ENCODE results near the gene INKA2. TPM values are rescaled to one million over a fixed set of nuclear protein-coding genes. Genes with fewer than 3 reads are reported as not detected.
"Not testable (repeated sequence)": the region's sequence is repeated elsewhere in the genome, so short reads cannot be mapped to it uniquely, and the experiment has no call there.

The INKA2 gene
- total RNA-seq, 4 donors from 2014 or later: 4.1 to 7.3 (median 5.2) TPM

- H3K4me3 ChIP-seq: no peak overlapping the region
- no peaks in the 10 kb centered on the region for H3K9me3 ChIP-seq
- no peaks in the 10 kb centered on the region for H3K27me3 ChIP-seq
- H3K27ac ChIP-seq: no peak overlapping the region
- WGBS: 91% methylated on average over 9 of the region's 9 CpGs
- no peak for TF ChIP-seq POLR2A (IDR thresholded peaks at IDR 0.05)
- TF ChIP-seq EP300 (IDR thresholded peaks at IDR 0.05): no peak
- TF ChIP-seq POLR2AphosphoS5 (IDR thresholded peaks at IDR 0.05): no peak
- TF ChIP-seq CTCF (IDR thresholded peaks at IDR 0.05): no peak
- no peak for DNase-seq (ENCODE audit: low spot score in 2 of 2)
- no peaks in the 10 kb centered on the region for H3K36me3 ChIP-seq
- no peaks in the 10 kb centered on the region for H3K4me1 ChIP-seq
These were observed 6.7 kb upstream of the INKA2 start for GRCh38 chr1:111745675-111746613.

- WGBS: 83% methylated on average over 3 of the region's 3 CpGs
- H3K36me3 ChIP-seq: no peaks in the 10 kb centered on the region
- H3K9me3 ChIP-seq: no peaks in the 10 kb centered on the region
- H3K27ac ChIP-seq: no peak overlapping the region
- peaks cover 14% of the 10 kb centered on the region for H3K4me1 ChIP-seq
- TF ChIP-seq POLR2A (IDR thresholded peaks at IDR 0.05) (no peak), CTCF (IDR thresholded peaks at IDR 0.05) (no peak), EP300 (IDR thresholded peaks at IDR 0.05) (no peak), POLR2AphosphoS5 (IDR thresholded peaks at IDR 0.05) (no peak)
- H3K4me3 ChIP-seq: no peak overlapping the region
- DNase-seq (ENCODE audit: low spot score in 2 of 2): no peak
- no peaks in the 10 kb centered on the region for H3K27me3 ChIP-seq
These were observed 4.5 kb upstream of the INKA2 start for GRCh38 chr1:111743679-111744101.

GRCh38 chr1:111742938-111743549 is 3.8 kb upstream of the INKA2 start:
- no peak overlapping the region for H3K4me3 ChIP-seq
- TF ChIP-seq EP300 (IDR thresholded peaks at IDR 0.05): no peak
- TF ChIP-seq CTCF (IDR thresholded peaks at IDR 0.05): no peak
- TF ChIP-seq POLR2AphosphoS5 (IDR thresholded peaks at IDR 0.05): no peak
- TF ChIP-seq POLR2A (IDR thresholded peaks at IDR 0.05): no peak
- no peaks in the 10 kb centered on the region for H3K27me3 ChIP-seq
- H3K4me1 ChIP-seq: peaks cover 20% of the 10 kb centered on the region
- H3K27ac ChIP-seq: no peak overlapping the region
- H3K36me3 ChIP-seq: no peaks in the 10 kb centered on the region
- DNase-seq (ENCODE audit: low spot score in 2 of 2): no peak
- 62% methylated on average over 5 of the region's 5 CpGs for WGBS
- H3K9me3 ChIP-seq: no peaks in the 10 kb centered on the region

- not testable (repeated sequence) for H3K4me3 ChIP-seq; DNase-seq (ENCODE audit: low spot score in 2 of 2); H3K9me3 ChIP-seq; H3K36me3 ChIP-seq; H3K27ac ChIP-seq; H3K27me3 ChIP-seq
- peaks cover 28% of the 10 kb centered on the region for H3K4me1 ChIP-seq
- WGBS: 96% methylated on average over 14 of the region's 14 CpGs
These were observed 3.1 kb upstream of the INKA2 start for GRCh38 chr1:111742292-111742691.

GRCh38 chr1:111739925-111740765 is 950 bp upstream of the INKA2 start:
- H3K4me3 ChIP-seq: peak overlapping the region; percentile 72
- H3K27ac ChIP-seq: peak overlapping the region; percentile 93
- TF ChIP-seq EP300 (IDR thresholded peaks at IDR 0.05) (no peak), CTCF (IDR thresholded peaks at IDR 0.05) (no peak), POLR2A (IDR thresholded peaks at IDR 0.05) (no peak), POLR2AphosphoS5 (IDR thresholded peaks at IDR 0.05) (no peak)
- WGBS: 6% methylated on average over 39 of the region's 63 CpGs
- DNase-seq (ENCODE audit: low spot score in 2 of 2): peak in 1 of 2 donors; percentile 83
- no peaks in the 10 kb centered on the region for H3K36me3 ChIP-seq
- peaks cover 41% of the 10 kb centered on the region for H3K4me1 ChIP-seq
- H3K9me3 ChIP-seq: no peaks in the 10 kb centered on the region
- no peaks in the 10 kb centered on the region for H3K27me3 ChIP-seq
